ENCODE data around the gene MPND.

The MPND gene

DNA sequence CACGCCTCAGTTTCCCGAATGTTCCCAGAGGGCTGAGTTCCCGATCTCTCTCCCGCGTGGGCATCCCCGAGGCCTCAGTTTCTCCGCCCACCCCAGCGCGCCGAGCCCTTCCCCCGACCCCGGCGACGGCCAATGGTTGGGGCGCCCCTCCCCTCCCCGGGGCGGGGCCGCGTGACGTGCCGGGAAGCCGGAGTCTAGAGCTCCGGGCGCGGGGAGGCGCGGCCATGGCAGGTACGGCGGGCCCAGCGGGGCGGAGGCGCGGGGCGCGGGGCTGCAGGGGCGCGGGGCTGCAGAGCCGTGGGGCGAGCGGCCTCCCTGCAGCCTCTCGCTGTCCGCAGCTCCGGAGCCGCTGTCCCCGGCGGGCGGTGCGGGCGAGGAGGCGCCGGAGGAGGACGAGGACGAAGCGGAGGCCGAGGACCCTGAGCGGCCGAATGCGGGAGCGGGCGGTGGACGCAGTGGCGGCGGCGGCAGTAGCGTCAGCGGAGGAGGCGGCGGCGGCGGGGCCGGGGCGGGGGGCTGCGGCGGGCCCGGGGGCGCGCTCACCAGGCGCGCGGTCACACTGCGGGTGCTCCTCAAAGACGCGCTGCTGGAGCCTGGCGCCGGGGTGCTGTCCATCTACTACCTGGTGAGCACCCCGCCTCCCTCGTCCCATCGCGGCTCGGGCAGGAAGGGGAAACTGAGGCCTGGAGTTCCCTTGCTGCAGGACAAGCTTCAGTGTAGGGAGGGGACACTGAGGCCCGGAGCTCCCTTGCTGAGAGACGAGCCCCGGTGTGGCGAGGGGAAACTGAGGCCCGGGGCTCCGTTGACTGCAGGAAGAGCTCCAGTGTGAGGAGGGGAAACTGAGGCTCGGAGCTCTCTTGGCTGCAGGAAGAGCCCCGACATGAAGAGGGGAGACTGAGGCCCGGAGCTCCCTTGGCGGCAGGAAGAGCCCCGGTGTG is at the start of gene MPND:
Gene MPND, plus strand, starts transcription at position 193 of the 938 bp plus-strand sequence. Its CDS starts 32 bp downstream, at position 225.
- DNase-seq (ENCODE audit: low spot score), result peak; percentile 92

DNA sequence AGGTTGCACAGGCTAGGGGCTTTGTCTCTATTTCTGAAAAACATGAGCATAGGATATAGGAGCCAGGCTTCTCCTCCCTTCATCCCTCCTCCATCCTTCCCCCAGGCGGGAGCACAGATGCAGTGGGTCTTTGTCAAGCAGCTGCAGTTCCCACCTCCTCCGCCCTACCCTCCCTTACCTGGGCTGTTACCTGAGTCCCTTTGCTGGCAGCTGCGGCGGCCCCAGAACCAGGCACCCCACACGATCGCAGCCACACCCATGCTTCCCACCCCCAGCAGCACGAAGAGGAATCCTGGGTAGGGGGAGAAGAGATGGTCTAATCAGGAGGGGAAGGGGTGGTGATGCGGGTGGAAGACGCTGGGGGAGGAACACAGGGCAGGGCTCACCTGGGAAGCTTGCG is 49.0 kb upstream of the MPND start:
- no peak for DNase-seq (ENCODE audit: low spot score)

DNA sequence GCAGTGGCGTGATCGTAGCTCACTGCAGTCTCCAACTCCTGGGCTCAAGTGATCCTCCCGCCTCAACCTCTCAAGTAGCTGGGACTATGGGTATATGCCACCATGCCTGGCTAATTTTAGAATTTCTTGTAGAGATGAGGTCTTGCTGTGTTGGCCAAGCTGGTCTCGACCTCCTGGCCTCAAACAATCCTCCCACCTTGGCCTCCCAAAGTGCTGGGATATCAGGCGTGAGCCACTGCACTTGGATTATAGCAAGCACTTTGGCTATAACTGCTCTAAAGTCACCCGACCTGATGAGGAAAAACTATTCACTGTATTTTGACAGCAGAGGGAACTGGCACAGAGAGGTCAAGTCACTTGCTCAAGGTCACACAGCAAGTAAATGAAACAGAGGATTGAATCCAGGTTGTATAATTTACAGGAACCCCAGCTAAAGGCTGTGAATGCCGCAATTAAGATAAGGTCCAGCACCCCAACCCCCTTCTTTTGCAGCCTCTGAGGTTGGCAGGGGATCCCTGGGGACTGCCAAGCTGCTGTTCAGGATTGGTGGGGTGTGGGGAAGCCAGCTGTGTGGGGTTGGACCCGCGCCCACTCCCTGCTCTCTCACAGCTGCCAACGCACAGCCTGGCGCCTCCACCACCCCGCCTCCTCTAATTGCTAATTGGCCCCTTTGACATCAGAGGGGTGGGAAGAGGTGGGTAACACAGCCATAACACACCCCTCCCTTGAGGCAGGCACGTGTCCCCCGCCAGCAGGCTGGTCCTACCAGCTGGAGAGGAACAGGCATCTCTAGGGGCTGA is 47.2 kb upstream of the MPND start:
- peak; percentile 65 for DNase-seq (ENCODE audit: low spot score)

DNA sequence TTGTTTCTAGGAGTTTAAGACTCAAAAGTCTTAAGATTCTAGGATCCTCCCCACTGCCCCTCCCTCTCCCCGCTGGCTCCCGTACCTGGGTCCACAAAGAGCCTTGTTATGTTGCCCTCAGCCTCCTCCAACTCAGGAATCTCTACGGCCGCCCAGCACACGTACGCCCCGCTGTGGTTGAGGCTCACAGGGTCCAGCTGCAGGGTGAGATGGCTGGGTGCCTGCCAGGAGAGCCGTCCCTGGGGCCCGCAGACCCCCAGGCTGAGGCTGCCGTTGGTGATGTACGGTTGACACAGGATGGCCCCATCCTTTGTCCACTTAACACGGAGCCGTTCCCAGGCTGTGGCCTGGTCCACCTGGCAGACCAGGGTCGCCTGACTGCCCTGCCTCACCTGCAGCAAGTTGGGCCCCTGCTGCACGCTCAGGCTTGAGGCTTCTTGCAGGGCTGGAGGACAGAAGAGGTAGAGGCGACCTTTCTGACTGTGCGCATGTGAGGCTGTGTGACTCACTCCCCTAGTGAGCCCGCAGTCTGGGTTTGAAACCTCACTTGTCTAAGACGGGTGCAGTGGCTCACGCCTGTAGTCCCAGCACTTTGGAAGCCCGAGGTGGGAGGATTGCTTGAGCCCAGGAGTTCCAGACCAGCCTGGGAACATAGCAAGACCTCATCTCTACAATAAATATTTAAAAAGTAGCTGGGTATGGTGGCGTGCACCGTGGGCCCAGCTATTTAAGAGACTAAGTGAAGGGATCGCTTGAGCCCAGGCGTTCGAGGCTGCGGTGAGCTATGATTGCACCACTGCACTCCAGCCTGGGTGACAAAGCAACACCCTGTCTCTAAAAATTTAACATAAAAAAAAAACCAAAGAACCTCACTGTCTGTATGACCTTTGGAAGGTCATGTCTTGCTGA is 45.2 kb upstream of the MPND start:
- no peak for DNase-seq (ENCODE audit: low spot score)

DNA sequence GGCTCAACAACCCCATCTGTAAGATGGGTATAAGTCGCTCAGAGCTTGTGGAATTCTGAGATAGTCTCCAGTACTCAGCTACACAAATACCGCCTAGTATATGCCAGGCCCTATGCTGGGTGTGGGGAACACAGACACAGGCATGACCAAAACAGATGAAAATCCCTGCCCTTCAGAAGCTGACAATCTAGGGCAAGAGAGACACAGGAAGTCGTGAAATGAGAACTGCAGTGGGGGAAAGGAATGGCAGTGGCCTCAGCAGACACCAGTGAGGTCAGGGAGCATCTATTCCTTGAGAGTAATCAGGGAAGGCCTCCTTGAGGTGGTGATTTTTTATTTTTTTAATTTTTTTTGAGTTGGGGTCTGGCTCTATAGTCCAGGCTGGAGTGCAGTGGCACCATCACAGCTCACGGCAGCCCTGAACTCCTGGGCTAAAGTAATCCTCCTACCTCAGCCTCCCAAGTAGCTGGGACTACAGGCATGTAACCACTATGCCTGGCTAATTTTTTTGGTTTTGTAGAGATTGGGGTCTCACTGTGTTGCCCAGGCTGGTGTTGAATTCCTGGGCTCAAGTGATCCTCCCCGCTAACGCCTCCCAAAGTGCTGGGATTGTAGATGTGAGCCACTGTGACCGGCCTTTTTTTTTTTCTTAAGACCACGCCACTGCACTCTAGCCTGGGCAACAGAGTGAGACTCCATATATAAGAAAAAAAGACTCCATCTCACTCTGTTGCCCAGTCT is 44.4 kb upstream of the MPND start:
- no peak for DNase-seq (ENCODE audit: low spot score)

DNA sequence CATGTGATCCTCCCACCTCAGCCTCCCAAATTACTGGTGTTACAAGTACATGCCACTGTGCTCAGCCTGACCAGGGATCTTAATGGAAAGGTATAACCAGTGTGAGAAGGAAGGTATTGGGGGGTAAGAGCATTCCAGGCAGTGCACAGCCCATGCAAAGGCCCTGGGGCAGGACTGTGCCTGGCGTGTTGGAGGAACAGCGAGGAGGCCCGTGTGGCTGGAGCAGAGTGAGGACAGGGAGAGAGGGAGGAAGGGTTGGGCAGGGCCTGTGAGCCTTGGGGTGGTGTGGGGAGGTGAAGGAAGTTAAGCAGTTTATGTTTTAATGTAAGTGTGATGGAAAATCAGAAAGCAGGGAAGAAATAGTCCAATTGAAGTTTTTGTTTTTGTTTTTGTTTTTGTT is 42.8 kb upstream of the MPND start:
- no peak for DNase-seq (ENCODE audit: low spot score)

- DNase-seq (ENCODE audit: low spot score), result no peak
Observed at GRCh38 chr19:4301590-4302242, 41.6 kb upstream of the MPND start.

- DNase-seq (ENCODE audit: low spot score), result no peak
Observed at GRCh38 chr19:4302243-4302640, 41.1 kb upstream of the MPND start, which contains the start of gene TMIGD2. Gene TMIGD2 (minus strand): TSS chr19:4302389. CDS start chr19:4302385, 4 bp downstream.

DNA sequence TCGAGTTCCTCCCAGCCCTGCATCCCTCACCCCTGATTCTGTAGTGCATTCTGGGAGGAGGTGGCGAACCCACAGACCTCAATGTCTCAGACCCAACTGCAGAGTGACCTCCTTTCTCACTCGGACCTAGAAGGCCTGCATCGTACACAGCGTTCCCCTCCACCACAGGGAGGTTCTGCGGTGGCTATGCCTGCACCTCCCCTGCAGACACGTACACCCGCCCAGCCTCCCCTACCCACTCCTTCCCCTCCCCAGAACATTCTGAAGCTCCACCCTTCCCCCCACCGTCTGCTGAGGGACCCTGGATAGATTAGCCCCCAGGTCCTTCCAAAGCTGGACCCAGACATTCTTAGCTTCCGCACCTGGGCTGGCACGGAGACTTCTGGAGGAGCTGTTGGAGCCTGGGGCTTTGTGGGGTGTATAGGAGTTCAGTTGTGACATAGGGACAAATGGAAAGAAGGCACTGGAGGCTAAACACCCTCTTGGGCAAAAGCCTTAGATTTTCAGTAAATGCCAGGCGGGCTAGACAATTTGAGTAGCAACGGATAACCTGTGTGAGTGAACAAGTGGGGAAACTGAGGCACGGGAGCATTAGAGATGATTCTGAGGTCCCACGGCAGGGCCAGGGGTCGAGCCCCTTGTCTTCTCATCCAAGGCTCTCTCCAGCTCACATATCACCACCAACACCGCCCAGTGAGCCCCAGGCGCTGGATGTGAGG is 39.4 kb upstream of the MPND start:
- DNase-seq (ENCODE audit: low spot score), result no peak

- peak; percentile 99 for DNase-seq (ENCODE audit: low spot score)
Observed at GRCh38 chr19:4304538-4305256, 38.7 kb upstream of the MPND start, which contains the start of gene FSD1. Gene FSD1 (plus strand): TSS chr19:4304598. CDS start chr19:4304747, 149 bp downstream.

DNA sequence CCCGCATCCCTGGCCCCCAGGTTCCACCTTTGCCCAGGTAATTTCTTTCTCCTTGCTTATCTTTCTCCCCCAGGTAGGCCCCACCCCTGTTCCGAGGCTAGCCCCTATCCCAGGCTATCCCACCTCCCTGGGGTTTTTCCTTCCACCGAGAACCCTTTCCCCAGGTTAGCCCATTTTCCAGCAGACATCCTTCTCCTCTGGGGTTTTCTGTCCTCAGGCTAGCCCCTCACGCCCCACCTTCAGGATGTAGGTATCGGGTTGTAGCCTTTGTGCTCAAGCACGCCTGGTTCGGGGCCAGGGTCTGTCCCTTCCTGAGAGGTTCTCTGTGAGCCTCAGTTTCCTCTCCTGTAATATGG is 38.1 kb upstream of the MPND start:
- no peak for DNase-seq (ENCODE audit: low spot score)

- no peak for DNase-seq (ENCODE audit: low spot score)
Observed at GRCh38 chr19:4305659-4306058, 37.7 kb upstream of the MPND start.

DNA sequence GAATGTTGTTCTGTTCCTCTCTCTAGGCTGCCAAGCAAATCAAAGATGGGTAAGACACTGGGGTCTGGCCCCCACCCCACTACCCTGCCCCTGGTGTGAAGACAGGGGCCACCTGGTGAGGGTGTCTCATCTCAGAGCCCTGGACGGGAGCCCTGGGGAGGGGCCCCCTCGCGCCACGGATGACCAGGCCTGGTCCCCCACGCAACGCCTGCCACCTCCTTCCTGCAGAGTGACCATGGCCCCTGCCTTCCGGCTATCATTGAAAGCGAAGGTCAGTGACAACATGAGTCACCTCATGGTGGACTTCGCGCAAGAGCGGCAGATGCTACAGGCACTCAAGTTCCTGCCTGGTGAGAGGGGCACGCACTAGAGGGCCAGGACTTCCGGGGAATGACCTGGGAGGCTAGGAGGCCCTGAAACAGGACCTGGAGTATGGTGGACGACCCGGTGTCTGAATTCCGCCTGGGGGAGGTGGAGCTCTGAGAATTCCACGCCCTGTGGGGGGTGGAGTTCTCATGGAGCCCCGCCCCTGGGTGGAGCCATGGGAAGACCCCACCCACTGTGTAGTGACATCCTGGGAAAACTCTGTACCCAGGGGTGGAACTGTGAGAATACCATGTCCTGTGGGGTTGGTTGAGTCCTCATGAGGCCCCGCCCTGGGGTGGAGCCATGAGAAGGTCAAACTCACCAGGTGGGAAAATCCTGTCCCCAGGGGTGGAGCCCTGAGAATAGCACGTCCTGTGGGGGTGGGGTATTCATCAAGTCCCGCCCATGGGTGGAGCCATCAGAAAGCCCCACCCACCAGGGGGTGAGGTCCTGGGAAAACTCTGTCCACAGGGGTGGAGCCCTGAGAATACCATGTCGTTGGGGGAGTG is 32.9 kb upstream of the MPND start:
- DNase-seq (ENCODE audit: low spot score), result peak; percentile 84

- DNase-seq (ENCODE audit: low spot score), result no peak
Observed at GRCh38 chr19:4313847-4314490, 29.4 kb upstream of the MPND start.

GRCh38 chr19:4316956-4317355 is 26.4 kb upstream of the MPND start:
- DNase-seq (ENCODE audit: low spot score), result no peak

DNA sequence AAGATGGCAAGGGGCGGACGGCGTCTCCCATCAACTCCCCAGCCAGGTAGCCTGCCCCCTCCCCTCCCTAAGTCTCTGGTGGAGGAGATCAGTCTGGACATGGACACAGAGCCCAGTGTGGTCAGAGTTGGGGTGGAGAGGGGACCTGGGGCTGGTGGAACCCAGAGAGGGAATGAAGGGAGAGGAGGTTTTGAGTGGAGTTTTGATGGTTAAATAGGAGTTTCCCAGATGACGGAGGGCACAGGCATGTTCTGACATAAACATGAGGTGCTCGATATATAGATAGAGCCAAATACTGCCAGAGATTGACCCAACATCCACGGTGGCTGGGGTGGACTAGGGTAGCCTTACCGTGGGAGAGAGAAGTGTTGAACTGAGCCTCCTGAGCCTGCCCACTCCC is 24.9 kb upstream of the MPND start:
- no peak for DNase-seq (ENCODE audit: low spot score)

- DNase-seq (ENCODE audit: low spot score), result no peak
Observed at GRCh38 chr19:4319067-4319718, 24.2 kb upstream of the MPND start.
